Measurements from ENCODE around the gene XAGE2. TPM values are rescaled to one million over a fixed set of nuclear protein-coding genes. Genes with fewer than 3 reads are reported as not detected.

Gene XAGE2
- total RNA-seq, 1 donor from 2014 or later, result 1.7 TPM

- DNase-seq (ENCODE audit: low spot score) (no peak), ATAC-seq (no peak)
- intact Hi-C loops (cut with DNase I), result no loop called here
These were observed 52.1 kb downstream of the XAGE2 start for GRCh38 chrX:52420824-52421443.

- no peak for DNase-seq (ENCODE audit: low spot score)
- ATAC-seq, result no peak
- intact Hi-C loops (cut with DNase I), result no loop called here
These were observed 54.1 kb downstream of the XAGE2 start for GRCh38 chrX:52422884-52423283.

DNA sequence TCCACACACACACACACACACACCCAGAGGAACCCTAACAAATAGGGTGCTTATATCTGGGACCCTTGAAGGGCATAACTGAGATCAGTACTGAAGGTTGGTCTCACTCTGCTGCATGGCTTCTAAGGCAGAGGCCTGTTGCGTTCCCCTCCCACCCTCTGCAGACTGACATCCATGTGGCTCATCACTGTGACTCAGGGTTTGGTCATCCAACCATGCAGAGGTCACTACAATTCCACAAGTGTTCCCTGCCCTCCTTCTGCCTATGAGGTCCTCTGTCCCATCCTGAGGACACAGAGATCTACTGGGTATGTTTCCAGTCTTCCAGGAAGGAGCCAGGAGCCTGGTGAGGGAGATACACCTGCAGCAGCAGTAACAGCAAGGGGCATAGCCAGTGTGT, 55.8 kb downstream of the XAGE2 start:
- DNase-seq (ENCODE audit: low spot score), result no peak
- intact Hi-C loops (cut with DNase I), result no loop called here
- no peak for ATAC-seq

Small RNA genes within 50 kb of the gene (microRNA-seq; reads per million reads assigned to microRNA genes)
- gene MIR8088, result not detected

Other genes with a start within 250 kb of the XAGE2 start
- gene MAGED4, start 184.1 kb upstream of the XAGE2 start, total RNA-seq, result 7.1 TPM
- gene XAGE1A, start 126.8 kb downstream of the XAGE2 start, total RNA-seq, result not detected
- not detected for gene XAGE1B, start 148.0 kb downstream of the XAGE2 start, total RNA-seq

Data from sciatic nerve (tissue), 2 donors.